EH (cell line): Measurements from ENCODE around the gene ZNF354C.
"Not testable (repeated sequence)": the region's sequence is repeated elsewhere in the genome, so short reads cannot be mapped to it uniquely, and the experiment has no call there.

Source experiments
- DNase-seq: peaks from one replicate; pipeline ENCODE4 v3.0.0-alpha.2; 2015; ENCODE audit warnings: low read depth

The ZNF354C gene

GRCh38 chr5:179060116-179061008 lies at the start of gene ZNF354C:
ZNF354C (plus strand) TSS chr5:179060373; CDS start chr5:179062069, 1,696 bp downstream.
- peak; percentile 87 for DNase-seq

GRCh38 chr5:179023528-179024189 lies 36.5 kb upstream of the ZNF354C start, which contains the start of gene ZNF879:
ZNF879 (plus strand) TSS chr5:179023804; CDS start chr5:179025005, 1,201 bp downstream.
- DNase-seq = peak; percentile 95

DNA sequence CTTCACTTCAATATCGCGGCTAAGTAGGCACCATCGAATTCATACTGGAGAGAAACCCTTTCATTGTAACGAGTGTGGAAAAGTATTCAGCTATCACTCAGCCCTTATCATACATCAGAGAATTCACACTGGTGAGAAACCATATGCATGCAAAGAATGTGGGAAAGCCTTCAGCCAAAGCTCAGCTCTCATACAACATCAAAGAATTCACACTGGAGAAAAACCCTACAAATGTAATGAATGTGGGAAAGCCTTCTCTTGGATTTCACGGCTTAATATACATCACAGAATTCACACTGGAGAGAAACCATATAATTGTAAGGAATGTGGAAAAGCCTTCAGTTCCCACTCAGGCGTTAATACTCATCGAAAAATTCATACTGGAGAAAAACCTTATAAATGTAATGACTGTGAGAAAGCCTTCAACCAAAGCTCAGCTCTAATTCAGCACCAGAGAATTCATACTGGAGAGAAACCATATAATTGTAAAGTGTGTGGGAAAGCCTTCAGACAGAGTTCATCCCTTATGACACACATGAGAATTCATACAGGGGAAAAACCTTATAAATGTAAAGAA lies 27.1 kb upstream of the ZNF354C start:
- DNase-seq = no peak

DNA sequence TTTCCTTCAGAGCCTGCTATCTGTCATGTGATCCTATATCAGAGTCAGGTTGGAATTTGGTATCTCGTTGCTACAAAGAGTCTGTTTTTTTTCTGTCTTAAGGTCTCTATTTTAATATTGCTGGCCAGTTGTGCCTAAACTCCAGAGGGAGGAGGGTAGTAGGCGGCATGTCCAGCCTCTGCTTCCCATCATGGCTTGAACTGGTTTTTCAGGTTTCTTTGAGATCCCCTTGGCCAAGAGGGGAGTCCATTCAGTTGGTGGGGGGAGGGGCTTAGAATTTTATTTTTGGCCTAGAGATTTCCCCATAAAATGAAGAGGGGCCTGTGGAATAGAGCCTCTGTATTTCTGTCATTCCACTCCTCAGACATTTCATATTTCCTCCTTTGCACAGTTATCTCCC lies 15.4 kb upstream of the ZNF354C start:
- DNase-seq = no peak

DNA sequence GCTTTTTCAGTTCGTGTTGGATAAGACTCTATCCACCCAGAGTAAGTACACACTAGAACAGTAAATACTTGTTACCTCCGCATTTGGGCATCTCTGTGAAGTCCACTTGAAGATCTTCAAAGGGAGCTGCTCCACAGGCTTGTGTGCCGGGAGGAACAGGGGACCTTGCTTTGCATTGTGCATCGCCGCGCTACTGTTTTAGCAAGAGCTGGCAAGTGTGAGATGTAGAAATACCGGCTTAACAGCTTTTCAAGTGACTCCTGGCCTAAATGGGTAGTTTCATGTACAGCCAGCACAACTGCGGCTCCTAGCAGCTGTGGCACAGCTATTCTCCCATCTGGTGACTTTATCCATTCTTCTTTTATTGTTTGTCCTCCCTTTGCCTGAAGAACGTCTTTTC lies 8.4 kb upstream of the ZNF354C start:
- no peak for DNase-seq

DNA sequence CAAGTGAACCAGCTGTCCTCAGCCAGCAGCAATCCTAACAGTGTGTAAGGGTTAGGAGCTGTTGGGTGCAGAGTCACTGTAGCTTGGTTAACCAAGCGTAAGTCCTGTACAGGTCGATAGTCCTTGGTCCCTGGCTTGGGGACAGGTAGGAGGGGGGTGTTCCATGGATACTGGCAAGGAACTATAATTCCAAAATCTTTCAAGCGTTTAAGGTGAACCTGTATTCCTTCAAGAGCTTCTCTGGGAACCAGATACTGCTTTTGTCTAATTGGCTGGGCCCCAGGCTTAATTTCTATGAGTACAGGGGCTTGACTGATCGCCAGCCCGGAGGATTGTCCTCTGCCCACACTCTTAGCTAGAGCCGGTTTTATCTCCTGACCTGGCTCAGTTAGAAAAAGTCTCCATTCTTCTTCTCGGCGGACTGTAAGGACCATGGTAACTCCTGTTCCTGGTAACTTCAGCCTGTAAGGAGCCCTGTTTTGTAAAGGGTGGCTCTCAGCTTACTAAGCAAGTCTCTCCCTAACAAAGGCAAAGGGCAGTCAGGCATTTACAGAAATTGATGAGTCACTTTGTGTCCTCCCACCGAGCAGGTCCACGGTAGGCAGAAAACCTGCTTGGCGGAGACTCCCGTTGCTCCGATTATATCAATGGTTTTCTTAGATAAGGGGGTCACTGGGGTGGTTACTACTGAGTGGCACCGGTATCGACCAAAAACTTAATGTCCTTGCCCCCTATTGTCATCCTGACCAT lies 6.0 kb upstream of the ZNF354C start:
- DNase-seq = no peak

GRCh38 chr5:179054876-179055275 lies 5.3 kb upstream of the ZNF354C start:
- DNase-seq = no peak

GRCh38 chr5:179055436-179055835 lies 4.7 kb upstream of the ZNF354C start:
- no peak for DNase-seq

- DNase-seq = no peak
Observed at GRCh38 chr5:179055841-179056240, 4.3 kb upstream of the ZNF354C start.

DNA sequence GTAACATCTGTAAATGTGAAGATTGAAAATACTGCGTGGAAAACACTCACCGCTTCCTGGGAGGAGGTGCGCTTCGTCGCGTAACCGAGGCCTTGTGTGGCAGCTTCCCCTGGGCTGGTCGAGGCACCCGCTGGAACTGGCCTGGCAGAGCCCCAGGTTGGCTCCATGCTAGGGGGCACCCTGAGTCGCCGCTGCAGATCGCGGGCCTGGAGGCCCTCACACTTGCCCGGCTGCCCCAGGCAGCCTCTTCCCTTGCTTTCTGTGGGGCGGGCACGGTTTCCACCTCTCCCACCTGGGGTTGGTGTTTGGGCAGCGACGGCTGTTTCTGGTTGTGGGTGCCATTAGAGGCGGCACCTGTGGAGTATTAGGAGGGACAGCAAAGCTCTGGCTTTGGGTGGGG lies 852 bp downstream of the ZNF354C start:
- DNase-seq = no peak

DNA sequence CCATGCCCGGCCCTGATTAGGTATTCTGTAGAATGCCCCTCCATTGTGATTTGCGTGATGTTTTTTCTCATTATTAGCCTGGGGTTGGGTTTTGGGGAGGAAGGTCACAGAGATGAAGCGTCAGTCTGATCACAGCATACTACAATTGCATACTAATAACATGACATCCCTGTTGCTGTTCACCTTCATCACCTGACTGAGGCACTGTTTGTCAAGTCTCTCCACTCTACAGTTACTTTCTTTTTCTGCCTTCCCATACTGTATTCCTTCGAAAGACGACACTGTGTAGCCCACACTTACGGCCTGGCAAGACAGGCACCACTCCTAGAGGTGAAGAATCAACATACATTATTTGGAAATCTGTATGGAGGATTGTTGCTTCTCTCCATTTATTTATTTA lies 5.5 kb downstream of the ZNF354C start:
- DNase-seq = no peak

- DNase-seq = no peak
Observed at GRCh38 chr5:179079165-179079987, 19.2 kb downstream of the ZNF354C start.

- no peak for DNase-seq
Observed at GRCh38 chr5:179080724-179081123, 20.6 kb downstream of the ZNF354C start.

DNA sequence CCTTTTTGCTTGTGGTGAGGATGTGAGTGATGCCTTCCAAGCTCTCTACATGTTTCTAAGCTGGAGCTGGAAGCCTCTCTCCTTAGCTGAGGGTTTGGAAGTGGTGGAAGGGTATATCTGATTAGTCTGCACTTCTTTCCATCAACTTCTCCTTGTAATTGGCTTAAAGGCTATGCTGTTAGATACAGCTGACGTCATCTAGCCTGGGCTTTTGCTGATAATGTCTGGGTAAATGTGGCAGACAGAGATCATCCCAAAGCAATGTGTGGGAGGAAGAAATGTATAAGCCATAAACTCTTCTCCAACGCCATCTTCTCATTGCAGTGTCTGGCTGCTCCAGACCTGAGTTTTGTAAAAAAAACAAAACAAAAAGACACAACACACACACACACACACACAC lies 29.3 kb downstream of the ZNF354C start:
- no peak for DNase-seq

- not testable (repeated sequence) for DNase-seq
Observed at GRCh38 chr5:179101282-179101681, 41.1 kb downstream of the ZNF354C start.

DNA sequence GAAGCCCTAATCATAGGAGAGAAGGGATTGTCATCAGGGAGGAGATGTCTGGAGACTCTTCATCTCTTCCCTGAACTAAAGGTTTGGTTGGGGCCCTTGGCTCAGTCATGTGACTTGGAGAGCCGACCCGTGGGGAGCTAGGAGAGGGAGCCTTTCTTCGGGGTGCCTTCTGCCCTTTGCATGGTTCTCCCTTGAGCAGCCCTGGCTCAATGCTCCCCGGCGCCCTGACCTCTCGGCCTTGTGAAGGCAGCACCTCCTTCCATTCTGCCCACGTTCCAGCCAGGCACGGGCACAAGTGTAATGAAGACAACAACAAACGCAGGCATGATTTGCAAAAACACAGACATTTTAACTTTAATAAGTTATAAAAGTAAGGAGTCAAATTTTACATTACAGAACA lies 50.4 kb downstream of the ZNF354C start:
- DNase-seq = no peak

GRCh38 chr5:179111267-179112207 lies 51.4 kb downstream of the ZNF354C start:
- DNase-seq = no peak

- DNase-seq = no peak
Observed at GRCh38 chr5:179112469-179113142, 52.4 kb downstream of the ZNF354C start.

DNA sequence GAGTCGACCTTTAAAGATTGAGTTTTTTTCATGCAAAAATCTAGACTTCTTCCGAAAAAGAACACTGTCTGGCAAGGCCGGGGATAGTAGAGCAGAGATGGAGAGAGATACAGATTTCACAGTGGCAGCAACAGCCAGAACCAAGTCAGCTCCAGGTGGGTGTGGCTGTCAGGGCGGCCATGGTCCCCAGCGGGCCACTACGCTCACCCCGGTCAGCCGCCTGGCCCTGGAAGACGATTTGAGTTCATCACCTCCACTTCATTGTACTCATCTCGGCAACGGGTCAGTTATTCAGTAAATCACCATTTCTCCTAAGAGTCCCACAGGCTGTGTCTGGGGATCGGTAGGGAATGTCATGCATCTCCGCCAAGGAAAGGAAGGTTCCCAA lies 53.0 kb downstream of the ZNF354C start:
- DNase-seq = no peak
